GM18909 (cell line): ENCODE results near the gene MECR.

Experiments
- ATAC-seq: cut with Tn5 transposase; IDR thresholded peaks from one replicate; pipeline ENCODE4 v1.9.1; 2021; ENCODE audit warnings: mild to moderate bottlenecking; ENCODE audit not compliant: unreplicated experiment, poor library complexity

Gene MECR

GRCh38 chr1:29256394-29256793, 25.7 kb upstream of the MECR start:
- no peak for ATAC-seq

GRCh38 chr1:29255134-29255666, 24.5 kb upstream of the MECR start:
- no peak for ATAC-seq

- ATAC-seq: no peak
Measured at GRCh38 chr1:29254346-29254745, 23.6 kb upstream of the MECR start.

GRCh38 chr1:29253180-29253579, 22.4 kb upstream of the MECR start:
- no peak for ATAC-seq

GRCh38 chr1:29251164-29252124, 20.7 kb upstream of the MECR start:
- no peak for ATAC-seq

GRCh38 chr1:29249951-29250581, 19.3 kb upstream of the MECR start:
- ATAC-seq: no peak

- no peak for ATAC-seq
Measured at GRCh38 chr1:29249170-29249691, 18.5 kb upstream of the MECR start.

GRCh38 chr1:29248409-29248808, 17.7 kb upstream of the MECR start:
- no peak for ATAC-seq

- ATAC-seq: no peak
Measured at GRCh38 chr1:29247571-29248273, 17.0 kb upstream of the MECR start.

GRCh38 chr1:29247044-29247443, 16.3 kb upstream of the MECR start:
- ATAC-seq: no peak

- no peak for ATAC-seq
Measured at GRCh38 chr1:29245876-29246275, 15.1 kb upstream of the MECR start.

- ATAC-seq: no peak
Measured at GRCh38 chr1:29245261-29245660, 14.5 kb upstream of the MECR start.

- ATAC-seq: no peak
Measured at GRCh38 chr1:29243871-29244200, 13.1 kb upstream of the MECR start.

GRCh38 chr1:29243023-29243870, 12.5 kb upstream of the MECR start:
- ATAC-seq: no peak

- no peak for ATAC-seq
Measured at GRCh38 chr1:29240986-29241385, 10.3 kb upstream of the MECR start.

- no peak for ATAC-seq
Measured at GRCh38 chr1:29240400-29240837, 9.7 kb upstream of the MECR start.

- no peak for ATAC-seq
Measured at GRCh38 chr1:29239142-29239541, 8.4 kb upstream of the MECR start.

- ATAC-seq: no peak
Measured at GRCh38 chr1:29238620-29239002, 7.9 kb upstream of the MECR start.

- no peak for ATAC-seq
Measured at GRCh38 chr1:29237852-29238619, 7.3 kb upstream of the MECR start.
